ENCODE measurements around the gene CEP126. TPM values are rescaled to one million over a fixed set of nuclear protein-coding genes. Genes with fewer than 3 reads are reported as not detected.

The CEP126 gene
- total RNA-seq, 1 experiment from 2014 or later: 4.3 TPM

DNA sequence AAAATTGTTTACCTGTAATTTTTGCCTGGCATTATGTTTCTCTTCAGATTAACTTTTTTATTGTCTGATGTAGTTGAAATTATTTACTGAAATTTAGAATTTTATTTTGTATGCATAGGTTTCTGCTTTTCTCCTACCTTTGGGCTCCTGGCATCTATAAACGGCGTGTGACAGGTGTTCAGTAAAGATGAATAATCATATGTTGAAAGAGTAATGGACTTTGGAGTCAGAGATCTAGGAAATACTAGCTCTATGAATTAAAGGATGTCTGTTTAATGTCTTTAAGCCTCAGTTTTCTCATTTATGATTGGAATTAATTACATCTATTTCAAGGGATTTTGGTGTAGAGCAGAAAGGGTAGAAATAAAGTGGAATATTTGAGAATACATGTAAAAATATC lies 8.7 kb downstream of the CEP126 start:
- intact Hi-C loops (cut with micrococcal nuclease): no loop called here
- POLR2A ChIA-PET: interaction anchor here (1.6 kb wide), 1 partner anchor 9 kb away, joined by 5 read pairs; the partner anchor contains the start of gene CEP126
- DNase-seq (ENCODE audit: unreplicated experiment): no peak
- no peak overlapping the region for H3K27ac Mint-ChIP-seq (ENCODE audit: low read depth, unreplicated experiment)
- H3K27me3 Mint-ChIP-seq (ENCODE audit: insufficient read depth, unreplicated experiment): no peaks in the 10 kb centered on the region
- CTCF ChIA-PET: no interaction called here
- no peaks in the 10 kb centered on the region for H3K9me3 Mint-ChIP-seq (ENCODE audit: unreplicated experiment)
- peaks cover 5% of the 10 kb centered on the region for H3K4me1 Mint-ChIP-seq (ENCODE audit: insufficient read depth, unreplicated experiment)
- no peaks in the 10 kb centered on the region for H3K36me3 Mint-ChIP-seq (ENCODE audit: insufficient read depth, unreplicated experiment)
- H3K4me3 Mint-ChIP-seq (ENCODE audit: unreplicated experiment): no peak overlapping the region
- TF ChIP-seq, protein P1, sequence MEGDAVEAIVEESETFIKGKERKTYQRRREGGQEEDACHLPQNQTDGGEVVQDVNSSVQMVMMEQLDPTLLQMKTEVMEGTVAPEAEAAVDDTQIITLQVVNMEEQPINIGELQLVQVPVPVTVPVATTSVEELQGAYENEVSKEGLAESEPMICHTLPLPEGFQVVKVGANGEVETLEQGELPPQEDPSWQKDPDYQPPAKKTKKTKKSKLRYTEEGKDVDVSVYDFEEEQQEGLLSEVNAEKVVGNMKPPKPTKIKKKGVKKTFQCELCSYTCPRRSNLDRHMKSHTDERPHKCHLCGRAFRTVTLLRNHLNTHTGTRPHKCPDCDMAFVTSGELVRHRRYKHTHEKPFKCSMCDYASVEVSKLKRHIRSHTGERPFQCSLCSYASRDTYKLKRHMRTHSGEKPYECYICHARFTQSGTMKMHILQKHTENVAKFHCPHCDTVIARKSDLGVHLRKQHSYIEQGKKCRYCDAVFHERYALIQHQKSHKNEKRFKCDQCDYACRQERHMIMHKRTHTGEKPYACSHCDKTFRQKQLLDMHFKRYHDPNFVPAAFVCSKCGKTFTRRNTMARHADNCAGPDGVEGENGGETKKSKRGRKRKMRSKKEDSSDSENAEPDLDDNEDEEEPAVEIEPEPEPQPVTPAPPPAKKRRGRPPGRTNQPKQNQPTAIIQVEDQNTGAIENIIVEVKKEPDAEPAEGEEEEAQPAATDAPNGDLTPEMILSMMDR (IDR thresholded peaks at IDR 0.05; ENCODE audit: unreplicated experiment): no peak
- BruUV-seq (replicated peaks): no TSS peak

DNA sequence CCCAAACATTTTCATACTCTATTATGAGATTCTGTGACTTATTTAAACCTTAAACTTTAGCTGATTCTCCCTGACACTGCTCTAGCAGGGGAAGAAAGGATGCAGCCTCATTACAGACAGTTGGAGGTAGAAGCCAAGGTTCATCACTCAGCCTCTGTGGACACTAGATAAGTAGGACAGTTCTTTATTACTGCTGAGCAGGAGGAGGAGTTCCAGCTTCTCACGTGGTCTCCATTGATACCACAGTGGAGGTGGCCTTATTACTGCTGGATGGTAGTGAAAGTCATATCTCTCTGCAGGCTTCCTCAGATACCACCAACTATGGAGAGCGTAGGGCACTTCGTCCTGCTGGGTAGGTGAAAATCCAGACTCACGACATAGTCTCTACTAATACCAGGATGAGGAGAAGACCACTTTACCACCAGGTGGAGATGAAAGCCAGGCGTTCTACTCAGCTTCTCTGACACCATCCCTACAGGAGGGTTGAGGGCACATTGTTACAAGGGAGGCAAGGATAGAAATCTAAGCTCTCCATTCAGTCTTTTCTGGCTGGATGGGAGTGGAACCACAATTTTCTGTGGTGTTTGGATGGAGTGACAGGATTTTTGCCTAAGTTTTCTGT lies 14.6 kb downstream of the CEP126 start:
- H3K27me3 Mint-ChIP-seq (ENCODE audit: insufficient read depth, unreplicated experiment): no peaks in the 10 kb centered on the region
- no peaks in the 10 kb centered on the region for H3K36me3 Mint-ChIP-seq (ENCODE audit: insufficient read depth, unreplicated experiment)
- H3K9me3 Mint-ChIP-seq (ENCODE audit: unreplicated experiment): no peaks in the 10 kb centered on the region
- intact Hi-C loops (cut with micrococcal nuclease): no loop called here
- H3K4me3 Mint-ChIP-seq (ENCODE audit: unreplicated experiment): no peak overlapping the region
- H3K4me1 Mint-ChIP-seq (ENCODE audit: insufficient read depth, unreplicated experiment): no peaks in the 10 kb centered on the region
- ChIA-PET POLR2A (interaction anchor here (0.6 kb wide), 1 partner anchor 61 kb away, joined by 3 read pairs; no protein-coding TSS in a partner anchor), CTCF (no interaction called here)
- no TSS peak for BruUV-seq (replicated peaks)
- TF ChIP-seq, protein P1 (IDR thresholded peaks at IDR 0.05; ENCODE audit: unreplicated experiment): no peak
- no peak overlapping the region for H3K27ac Mint-ChIP-seq (ENCODE audit: low read depth, unreplicated experiment)
- no peak for DNase-seq (ENCODE audit: unreplicated experiment)

- DNase-seq (ENCODE audit: unreplicated experiment): no peak
- TF ChIP-seq, protein P1 (IDR thresholded peaks at IDR 0.05; ENCODE audit: unreplicated experiment): no peak
- H3K27me3 Mint-ChIP-seq (ENCODE audit: insufficient read depth, unreplicated experiment): no peaks in the 10 kb centered on the region
- no peaks in the 10 kb centered on the region for H3K4me1 Mint-ChIP-seq (ENCODE audit: insufficient read depth, unreplicated experiment)
- ChIA-PET POLR2A (interaction anchor here (0.6 kb wide), 1 partner anchor 17 kb away, joined by 3 read pairs; the partner anchor contains the start of gene CEP126), CTCF (interaction anchor here (0.9 kb wide), 1 partner anchor 17 kb away, joined by 3 read pairs; the partner anchor contains the start of gene CEP126)
- BruUV-seq (replicated peaks): no TSS peak
- no peaks in the 10 kb centered on the region for H3K36me3 Mint-ChIP-seq (ENCODE audit: insufficient read depth, unreplicated experiment)
- no peaks in the 10 kb centered on the region for H3K9me3 Mint-ChIP-seq (ENCODE audit: unreplicated experiment)
- intact Hi-C loops (cut with micrococcal nuclease): no loop called here
- H3K4me3 Mint-ChIP-seq (ENCODE audit: unreplicated experiment): no peak overlapping the region
- H3K27ac Mint-ChIP-seq (ENCODE audit: low read depth, unreplicated experiment): no peak overlapping the region
These were observed 16.9 kb downstream of the CEP126 start for GRCh38 chr11:101931692-101932091.

DNA sequence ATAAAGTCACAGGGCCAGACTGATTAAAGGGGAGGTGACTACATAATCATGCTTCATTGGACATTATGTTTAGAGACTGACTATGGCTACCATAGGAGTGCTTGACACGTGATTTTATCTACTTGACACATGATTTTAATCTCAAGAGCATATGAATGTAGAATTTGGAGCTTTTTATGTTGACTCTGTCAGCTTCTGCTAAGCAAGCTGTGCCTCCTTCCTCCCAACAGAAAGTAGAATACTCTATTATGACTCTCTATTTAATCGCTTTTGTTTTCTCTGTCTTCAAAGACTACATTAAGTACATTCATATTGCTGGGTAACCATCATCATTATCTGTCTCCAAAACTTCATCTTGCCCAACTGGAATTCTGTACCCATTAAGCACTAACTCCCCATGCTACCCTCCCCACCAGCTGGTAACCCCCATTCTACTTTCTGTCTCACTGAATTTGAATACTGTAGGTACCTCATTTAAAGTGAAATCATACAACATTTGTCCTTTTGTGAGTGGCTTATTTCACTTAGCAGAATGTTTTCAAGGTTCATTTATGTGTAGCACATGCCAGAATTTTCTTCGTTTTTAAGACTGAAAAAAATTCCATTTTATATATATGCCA lies 26.2 kb downstream of the CEP126 start:
- H3K9me3 Mint-ChIP-seq (ENCODE audit: unreplicated experiment): no peaks in the 10 kb centered on the region
- POLR2A ChIA-PET: no interaction called here
- no peak for DNase-seq (ENCODE audit: unreplicated experiment)

More for the DNA sequence above, 26.2 kb downstream of the CEP126 start:
- BruUV-seq (replicated peaks): no TSS peak
- CTCF ChIA-PET: no interaction called here
- intact Hi-C loops (cut with micrococcal nuclease): no loop called here
- Mint-ChIP-seq H3K4me1 (ENCODE audit: insufficient read depth, unreplicated experiment) (no peaks in the 10 kb centered on the region), H3K27ac (ENCODE audit: low read depth, unreplicated experiment) (no peak overlapping the region), H3K27me3 (ENCODE audit: insufficient read depth, unreplicated experiment) (no peaks in the 10 kb centered on the region), H3K4me3 (ENCODE audit: unreplicated experiment) (no peak overlapping the region), H3K36me3 (ENCODE audit: insufficient read depth, unreplicated experiment) (no peaks in the 10 kb centered on the region)
- TF ChIP-seq, protein P1 (IDR thresholded peaks at IDR 0.05; ENCODE audit: unreplicated experiment): no peak

All from MCF 10A (cell line).